Transverse colon (tissue), 4 donors: ENCODE data around the gene AHDC1. TPM values are rescaled to one million over a fixed set of nuclear protein-coding genes. Genes with fewer than 3 reads are reported as not detected.
"Not testable (repeated sequence)": the region's sequence is repeated elsewhere in the genome, so short reads cannot be mapped to it uniquely, and the experiment has no call there.

Experiments
- DNase-seq: peaks from one replicate; pipeline ENCODE4 v3.0.0-alpha.2; 2019
- H3K27ac ChIP-seq, 4 donors: fragments of 200-600 bp; sonication (generic); 2 replicates each; pipeline ENCODE4 v1.5.1; 2016 to 2018; ENCODE audit warnings: inconsistent platforms in 4 of 4
- H3K27me3 ChIP-seq: fragments of 200-600 bp; sonication (generic); 2 replicates; pipeline ENCODE4 v1.5.1; 2017; ENCODE audit warnings: inconsistent platforms
- H3K36me3 ChIP-seq, 4 donors: fragments of 200-600 bp; sonication (generic); 2 replicates each; pipeline ENCODE4 v1.5.1; 2017 to 2019; ENCODE audit warnings: inconsistent platforms in 4 of 4
- H3K4me1 ChIP-seq, 4 donors: fragments of 200-600 bp; sonication (generic); 2 replicates each; pipeline ENCODE4 v1.5.1; 2017 to 2020; ENCODE audit warnings: inconsistent platforms in 4 of 4
- H3K4me3 ChIP-seq, 4 donors: fragments of 200-600 bp; sonication (generic); 1 replicate in 1 of 4; 2 replicates in 3 of 4; pipeline versions ENCODE4 v1.5.1 to v1.6.1; 2017 to 2019; ENCODE audit warnings: inconsistent platforms in 4 of 4
- H3K9me3 ChIP-seq, 2 donors: fragments of 200-600 bp; sonication (generic); 2 replicates each; pipeline ENCODE4 v1.5.1; 2017 to 2019; ENCODE audit warnings: inconsistent platforms in 2 of 2
- CTCF ChIP-seq, 5 experiments: fragments of 200-600 bp in 3 of 5; fragments of 450-650 bp in 2 of 5; sonication (generic) in 3 of 5; IDR thresholded peaks; 1 replicate in 2 of 5; 2 replicates in 3 of 5; pipeline ENCODE4 v1.5.1; 2016 to 2017; ENCODE audit warnings: antibody characterized with exemption in 5 of 5, inconsistent platforms in 3 of 5, mild to moderate bottlenecking in 2 of 5, moderate library complexity in 1 of 5
- EP300 ChIP-seq: sonication (generic); formaldehyde crosslinking; IDR thresholded peaks from one replicate; pipeline ENCODE4 v1.6.1; 2017; ENCODE audit warnings: antibody characterized with exemption, low read depth
- POLR2A ChIP-seq: fragments of 450-650 bp; IDR thresholded peaks from one replicate; pipeline ENCODE4 v1.6.1; 2016; ENCODE audit warnings: antibody characterized with exemption, mild to moderate bottlenecking, moderate library complexity
- POLR2AphosphoS5 ChIP-seq, 3 donors: sonication (generic); formaldehyde crosslinking; IDR thresholded peaks; one replicate each; pipeline ENCODE4 v1.6.1; 2016; ENCODE audit warnings: antibody characterized with exemption in 3 of 3
- whole genome bisulfite sequencing, 2 donors: methylation state at CpG; one replicate each; pipeline ENCODE4 v1.1.5; 2018; ENCODE audit warnings: low coverage in 1 of 2; 5-methylcytosine and 5-hydroxymethylcytosine counted together
- in situ Hi-C, 4 donors: fragments of 200-750 bp; cut with MboI; loops; one replicate each; pipeline versions ENCODE4 v1.15.0 to v1.15.1; 2017; ENCODE audit warnings: low sequenced_read_pairs in 3 of 4, low pct_ligation_motif_present in 1 of 4, low pct_unique_long_range_greater_than_20kb in 1 of 4
- intact Hi-C: fragments of 100-400 bp; cut with DNase I; formaldehyde crosslinking; loops from one replicate; pipeline ENCODE4 v1.15.1; 2023; ENCODE audit warnings: low total_unique reads
- total RNA-seq, 4 donors: library from RNA; depleted of rRNA; stranded (reverse); fragments of >200 nt; gene quantifications; one replicate each; pipeline ENCODE4 v1.1.0, GENCODE V29; 2016

The AHDC1 gene
- total RNA-seq, 4 donors from 2014 or later: 11.7 to 34.4 (median 21.3) TPM

DNA sequence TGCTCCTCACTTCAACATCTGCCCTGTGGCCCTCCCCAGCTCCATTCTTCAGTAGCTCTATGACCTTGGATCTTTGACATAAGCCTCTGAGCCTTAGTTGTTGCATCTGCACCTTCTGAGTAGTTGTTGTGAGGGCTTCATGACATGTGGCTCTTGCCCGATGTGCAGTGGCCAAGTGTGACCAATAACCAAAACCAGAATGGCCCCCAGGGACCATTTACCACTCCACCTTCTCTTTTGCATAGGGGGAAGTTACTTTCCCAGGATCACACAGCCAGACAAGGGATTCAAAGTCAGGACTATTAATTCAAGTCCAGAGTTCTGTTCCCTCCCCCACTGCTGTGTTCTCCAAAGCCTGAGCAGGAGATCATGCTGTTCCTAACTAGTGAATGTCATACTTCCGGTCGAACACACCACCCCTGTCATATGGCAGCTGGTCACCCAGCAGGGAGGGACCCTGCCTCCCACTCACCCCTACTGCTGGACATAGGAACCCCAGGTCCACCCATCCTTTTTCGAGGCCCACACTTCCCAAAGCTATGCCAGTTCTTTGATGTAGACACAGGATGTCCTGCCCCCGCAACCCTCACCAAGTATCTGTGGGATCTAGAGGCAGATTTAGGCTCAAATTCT is 27.0 kb upstream of the AHDC1 start:
- intact Hi-C loops: no loop called here
- in situ Hi-C loops: no loop called here
- peaks cover 0 to 31% (median 19%) of the 10 kb centered on the region in 4 donors for H3K4me1 ChIP-seq
- no peaks in the 10 kb centered on the region for H3K36me3 ChIP-seq
- no peaks in the 10 kb centered on the region for H3K9me3 ChIP-seq
- peaks cover 31% of the 10 kb centered on the region for H3K27me3 ChIP-seq
- H3K4me3 ChIP-seq: no peak overlapping the region
- DNase-seq: no peak
- 39 to 75% methylated on average over 2 to 5 of the region's 5 CpGs for WGBS, 2 donors
- TF ChIP-seq POLR2AphosphoS5 (IDR thresholded peaks at IDR 0.05) (no peak), POLR2A (no peak), EP300 (no peak), CTCF (IDR thresholded peaks at IDR 0.05) (no peak)
- H3K27ac ChIP-seq: peak overlapping the region; percentile 45 to 69 (median 60)

GRCh38 chr1:27628712-27629111 is 24.8 kb upstream of the AHDC1 start:
- intact Hi-C loops: no loop called here
- Histone ChIP-seq H3K4me3 (no peak overlapping the region), H3K4me1 (peaks cover 0 to 18% (median 7%) of the 10 kb centered on the region in 4 donors), H3K27ac (peak overlapping the region in 1 of 4 donors; percentile 4), H3K36me3 (no peaks in the 10 kb centered on the region), H3K27me3 (peaks cover 9% of the 10 kb centered on the region), H3K9me3 (no peaks in the 10 kb centered on the region)
- DNase-seq: no peak
- in situ Hi-C loops: no loop called here
- no peak for TF ChIP-seq POLR2A
- no peak for TF ChIP-seq POLR2AphosphoS5 (IDR thresholded peaks at IDR 0.05)
- TF ChIP-seq EP300: no peak
- TF ChIP-seq CTCF (IDR thresholded peaks at IDR 0.05): no peak
- WGBS, 2 donors: 77% methylated on average over 3 of the region's 3 CpGs; no CpG with 5 or more reads in 1 of the 2 donors

- H3K9me3 ChIP-seq, H3K4me3 ChIP-seq, H3K27me3 ChIP-seq, H3K27ac ChIP-seq, in situ Hi-C loops, intact Hi-C loops, DNase-seq, H3K36me3 ChIP-seq: not testable (repeated sequence)
- peaks cover 0 to 11% (median 5%) of the 10 kb centered on the region in 4 donors for H3K4me1 ChIP-seq
- 90 to 92% methylated on average over 3 to 4 of the region's 4 CpGs for WGBS, 2 donors
Observed at GRCh38 chr1:27627733-27628132, 23.8 kb upstream of the AHDC1 start.

GRCh38 chr1:27627061-27627460 is 23.1 kb upstream of the AHDC1 start:
- no peak overlapping the region for H3K4me3 ChIP-seq
- no peak for DNase-seq
- TF ChIP-seq POLR2AphosphoS5 (IDR thresholded peaks at IDR 0.05): no peak
- no peak for TF ChIP-seq EP300
- no peak for TF ChIP-seq POLR2A
- TF ChIP-seq CTCF (IDR thresholded peaks at IDR 0.05): no peak
- H3K9me3 ChIP-seq: no peaks in the 10 kb centered on the region
- WGBS, 2 donors: 80 to 89% methylated on average over 1 to 5 of the region's 5 CpGs
- H3K27ac ChIP-seq: no peak overlapping the region
- peaks cover 0 to 6% (median 3%) of the 10 kb centered on the region in 4 donors for H3K4me1 ChIP-seq
- in situ Hi-C loops: no loop called here
- H3K36me3 ChIP-seq: no peaks in the 10 kb centered on the region
- no peaks in the 10 kb centered on the region for H3K27me3 ChIP-seq
- intact Hi-C loops: no loop called here
